ENCODE results near the gene SETD5. TPM values are rescaled to one million over a fixed set of nuclear protein-coding genes. Genes with fewer than 3 reads are reported as not detected.

Gene SETD5
- total and polyA plus RNA-seq, 2 of the 8 experiments (the other 6 are each of a cell fraction or from before 2014, with no cell fraction given), result 108 to 234 TPM

- H3K23ac ChIP-seq (ENCODE audit: insufficient read length), result no peak overlapping the region
- H4K91ac ChIP-seq (replicated peaks; ENCODE audit: insufficient read length, low read length), result no peak overlapping the region
- FAIRE-seq (no peak), DNase-seq (ENCODE audit: low read depth in 1 of 2, low spot score in 2 of 2) (no peak)
- 89% methylated on average over 1 of the region's 1 CpG; no CpG with 5 or more reads in 1 of the 2 experiments for WGBS, 2 experiments (ENCODE audit: extremely low coverage in 1 of 2, insufficient coverage in 1 of 2, insufficient read length in 1 of 2, insufficient replicate concordance in 2 of 2, low coverage in 1 of 2, low lambda C conversion rate in 2 of 2, missing lambda C conversion rate in 1 of 2)
- H4K5ac ChIP-seq (ENCODE audit: insufficient read length, low read depth, low read length), result no peak overlapping the region
- peaks cover 6% of the 10 kb centered on the region; the same call in 1 of the 2 replicates for H3K79me1 ChIP-seq (ENCODE audit: low read depth, low read length)
- H3K27ac ChIP-seq (ENCODE audit: low read depth, low read length), result no peak overlapping the region
- no peak overlapping the region for H2BK15ac ChIP-seq (ENCODE audit: low read length)
- no peaks in the 10 kb centered on the region for H3K27me3 ChIP-seq (replicated peaks in 1 of 4; ENCODE audit: control insufficient read depth in 3 of 4, extremely low read depth in 1 of 4, insufficient read depth in 3 of 4, low read length in 3 of 4)
- no peak overlapping the region for H3K4me2 ChIP-seq (ENCODE audit: insufficient read depth in 1 of 2, low read depth in 2 of 2, low read length in 2 of 2)
- H4K20me1 ChIP-seq (replicated peaks in 1 of 2; ENCODE audit: control insufficient read depth in 1 of 2, insufficient read depth in 2 of 2, low read length in 2 of 2), result peaks cover 2 to 3% of the 10 kb centered on the region in 2 experiments
- peaks cover 0 to 10% of the 10 kb centered on the region in 2 experiments; a peak in 1 of 4 replicates for H3K79me2 ChIP-seq (ENCODE audit: control insufficient read depth in 1 of 2, insufficient read depth in 2 of 2, low read length in 2 of 2)
- no peak overlapping the region for H4K8ac ChIP-seq (ENCODE audit: extremely low read depth, insufficient read depth, low read length)
- no peak overlapping the region for H3K18ac ChIP-seq (ENCODE audit: extremely low read depth, low read length)
- H3K14ac ChIP-seq (ENCODE audit: insufficient read length), result no peak overlapping the region
- no peak overlapping the region for H2AK5ac ChIP-seq (ENCODE audit: low read depth, low read length)
- POLR2A ChIA-PET (ENCODE audit: partially characterized antibody), result interaction anchor here (1.1 kb wide), 1 partner anchor 87 kb away, joined by 3 read pairs; the partner anchor contains the start of gene THUMPD3
- H3K4me3 ChIP-seq (ENCODE audit: extremely low read depth in 1 of 4, insufficient read depth in 2 of 4, low read depth in 3 of 4, low read length in 4 of 4), result no peak overlapping the region
- no peaks in the 10 kb centered on the region for H3K9me3 ChIP-seq (ENCODE audit: insufficient read depth in 2 of 2, low read depth in 1 of 2, low read length in 1 of 2)
- no peak overlapping the region for H3K4ac ChIP-seq (replicated peaks; ENCODE audit: insufficient read length, low read depth, low read length)
- no peak overlapping the region for H2BK12ac ChIP-seq (ENCODE audit: low read depth, low read length)
- H2AFZ ChIP-seq (ENCODE audit: low read length), result no peak overlapping the region
- no peak overlapping the region for H3K9ac ChIP-seq (replicated peaks in 1 of 4; ENCODE audit: extremely low read depth in 1 of 4, low read depth in 3 of 4, low read length in 3 of 4)
- CTCF ChIA-PET (ENCODE audit: partially characterized antibody), result no interaction called here
- no peak overlapping the region for H2BK5ac ChIP-seq (ENCODE audit: low read depth, low read length)
- no peaks in the 10 kb centered on the region for H3K23me2 ChIP-seq (ENCODE audit: low read depth, low read length)
- H3K4me1 ChIP-seq (replicated peaks in 1 of 4; ENCODE audit: control insufficient read depth in 3 of 4, insufficient read depth in 4 of 4, low read length in 3 of 4), result no peaks in the 10 kb centered on the region
- H3K36me3 ChIP-seq (ENCODE audit: control insufficient read depth in 2 of 4, insufficient read depth in 4 of 4, low read length in 3 of 4), result peaks cover 36 to 96% (median 77%) of the 10 kb centered on the region in 4 experiments
- H2BK120ac ChIP-seq (replicated peaks; ENCODE audit: low read depth, low read length), result no peak overlapping the region
- no peak overlapping the region for H2BK20ac ChIP-seq (ENCODE audit: low read length)
- TF ChIP-seq PHF8 (conservative IDR thresholded peaks at IDR 0.05; ENCODE audit: low read depth, low read length), result no peak
- TF ChIP-seq KDM5A (IDR thresholded peaks at IDR 0.05; ENCODE audit: low read length), result no peak
- no peak for TF ChIP-seq KDM4A (IDR thresholded peaks at IDR 0.05; ENCODE audit: low read depth, low read length, severe bottlenecking)
- TF ChIP-seq TCF12 (IDR thresholded peaks at IDR 0.05; ENCODE audit: low read depth, low read length), result no peak
- no peak for TF ChIP-seq MAFK (IDR thresholded peaks at IDR 0.05; ENCODE audit: low read depth, low read length)
- TF ChIP-seq ZNF274 (IDR thresholded peaks at IDR 0.05; ENCODE audit: borderline replicate concordance, extremely low read depth, low read length), result no peak
- TF ChIP-seq CHD2 (IDR thresholded peaks at IDR 0.05; ENCODE audit: low read length), result no peak
- no peak overlapping the region for H3K56ac ChIP-seq (replicated peaks; ENCODE audit: insufficient read length, low read depth, low read length)
These were observed 52.7 kb downstream of the SETD5 start for GRCh38 chr3:9450126-9450525.

Measured in H1 (cell line).